ENCODE results near the gene ZNRF1. TPM values are rescaled to one million over a fixed set of nuclear protein-coding genes. Genes with fewer than 3 reads are reported as not detected.
"Not testable (repeated sequence)": the region's sequence is repeated elsewhere in the genome, so short reads cannot be mapped to it uniquely, and the experiment has no call there.

The ZNRF1 gene
- total and polyA plus RNA-seq, 10 donors, result 1.4 to 13.4 (median 6.4) TPM

DNA sequence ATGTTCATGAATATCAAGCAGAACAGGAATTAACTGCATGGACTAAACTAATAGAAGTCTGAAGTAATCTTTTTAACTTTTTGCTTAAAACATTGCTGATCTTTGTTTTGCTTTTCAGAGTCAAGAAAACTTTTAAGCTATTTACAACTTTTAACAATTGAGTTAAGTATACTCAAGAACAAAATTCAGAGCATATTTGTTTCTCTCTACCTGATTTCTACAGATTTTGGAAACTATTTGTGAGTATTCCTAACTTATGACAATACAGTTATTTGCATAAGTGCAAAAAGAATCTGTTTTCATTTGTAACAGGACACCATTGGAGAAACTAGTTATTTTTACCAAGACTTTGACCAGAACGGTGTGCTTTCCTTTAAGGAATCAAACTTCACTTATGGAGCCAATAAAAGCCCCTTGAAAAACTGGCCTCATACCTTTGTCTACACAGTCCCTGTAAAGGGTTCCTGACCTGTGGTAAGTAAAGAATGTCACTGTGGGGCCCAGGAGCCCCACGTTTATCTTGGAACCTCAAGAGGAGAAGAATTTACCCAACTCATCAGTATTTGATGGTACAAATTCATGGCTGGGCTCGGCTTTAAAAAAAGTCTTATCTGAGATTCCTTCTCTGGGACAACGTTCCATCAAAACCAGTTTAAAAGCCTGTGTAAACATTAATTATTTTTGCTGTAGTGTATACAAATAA is 129.0 kb downstream of the ZNRF1 start:
- WGBS, 5 donors, result 78 to 91% (median 84%) methylated on average over 4 of the region's 4 CpGs
- intact Hi-C loops (cut with DNase I; ENCODE audit: low total_unique reads), result no loop called here
- no peaks in the 10 kb centered on the region for H3K4me1 ChIP-seq
- no peak overlapping the region for H3K4me3 ChIP-seq
- no peak for DNase-seq
- TF ChIP-seq POLR2AphosphoS5 (IDR thresholded peaks at IDR 0.05), result no peak
- TF ChIP-seq, protein P1, sequence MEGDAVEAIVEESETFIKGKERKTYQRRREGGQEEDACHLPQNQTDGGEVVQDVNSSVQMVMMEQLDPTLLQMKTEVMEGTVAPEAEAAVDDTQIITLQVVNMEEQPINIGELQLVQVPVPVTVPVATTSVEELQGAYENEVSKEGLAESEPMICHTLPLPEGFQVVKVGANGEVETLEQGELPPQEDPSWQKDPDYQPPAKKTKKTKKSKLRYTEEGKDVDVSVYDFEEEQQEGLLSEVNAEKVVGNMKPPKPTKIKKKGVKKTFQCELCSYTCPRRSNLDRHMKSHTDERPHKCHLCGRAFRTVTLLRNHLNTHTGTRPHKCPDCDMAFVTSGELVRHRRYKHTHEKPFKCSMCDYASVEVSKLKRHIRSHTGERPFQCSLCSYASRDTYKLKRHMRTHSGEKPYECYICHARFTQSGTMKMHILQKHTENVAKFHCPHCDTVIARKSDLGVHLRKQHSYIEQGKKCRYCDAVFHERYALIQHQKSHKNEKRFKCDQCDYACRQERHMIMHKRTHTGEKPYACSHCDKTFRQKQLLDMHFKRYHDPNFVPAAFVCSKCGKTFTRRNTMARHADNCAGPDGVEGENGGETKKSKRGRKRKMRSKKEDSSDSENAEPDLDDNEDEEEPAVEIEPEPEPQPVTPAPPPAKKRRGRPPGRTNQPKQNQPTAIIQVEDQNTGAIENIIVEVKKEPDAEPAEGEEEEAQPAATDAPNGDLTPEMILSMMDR (IDR thresholded peaks at IDR 0.05 in 8 of 11, conservative IDR thresholded peaks at IDR 0.05 in 3 of 11), result no peak
- TF ChIP-seq POLR2A (IDR thresholded peaks at IDR 0.05), result no peak
- H3K36me3 ChIP-seq, result no peaks in the 10 kb centered on the region
- peaks cover 0 to 13% (median 0%) of the 10 kb centered on the region in 7 donors for H3K27me3 ChIP-seq (replicated peaks in 1 of 7)
- no peak overlapping the region for H3K27ac ChIP-seq
- peaks cover 0 to 30% (median 22%) of the 10 kb centered on the region in 8 donors for H3K9me3 ChIP-seq

DNA sequence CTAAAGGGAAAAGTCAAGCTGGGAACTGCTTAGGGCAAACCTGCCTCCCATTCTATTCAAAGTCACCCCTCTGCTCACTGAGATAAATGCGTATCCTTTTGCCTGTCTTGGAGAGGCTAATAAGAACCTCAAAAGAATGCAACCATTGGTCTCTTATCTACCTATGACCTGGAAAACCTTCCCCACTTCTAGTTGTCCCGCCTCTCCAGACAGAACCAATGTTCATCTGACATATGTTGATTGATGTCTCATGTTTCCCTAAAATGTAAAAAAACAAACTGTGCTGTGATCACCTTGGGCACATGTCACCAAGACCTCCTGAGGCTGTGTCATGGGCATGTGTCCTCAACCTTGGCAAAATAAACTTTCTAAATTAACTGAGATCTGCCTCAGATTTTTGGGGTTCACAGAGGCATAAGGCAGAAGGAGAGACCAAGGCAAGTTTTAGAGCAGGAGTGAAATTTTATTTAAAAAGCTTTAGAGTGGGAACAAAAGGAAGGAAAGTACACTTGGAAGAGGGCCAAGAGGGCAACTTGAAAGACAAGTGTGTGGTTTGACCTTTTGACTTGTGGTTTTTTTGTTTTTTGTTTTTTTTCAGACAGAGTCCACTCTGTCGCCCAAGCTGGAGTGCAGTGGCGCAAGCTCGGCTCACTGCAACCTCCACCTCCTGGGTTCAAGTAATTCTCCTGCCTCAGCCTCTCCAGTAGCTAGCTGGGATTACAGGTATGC is 130.8 kb downstream of the ZNRF1 start:
- peaks cover 0 to 28% (median 19%) of the 10 kb centered on the region in 8 donors for H3K9me3 ChIP-seq
- DNase-seq; H3K4me3 ChIP-seq; H3K4me1 ChIP-seq; H3K36me3 ChIP-seq; H3K27ac ChIP-seq; intact Hi-C loops (cut with DNase I; ENCODE audit: low total_unique reads): not testable (repeated sequence)
- 39 to 51% (median 42%) methylated on average over 5 of the region's 5 CpGs for WGBS, 5 donors
- peaks cover 0 to 19% (median 0%) of the 10 kb centered on the region in 7 donors for H3K27me3 ChIP-seq (replicated peaks in 1 of 7)

DNA sequence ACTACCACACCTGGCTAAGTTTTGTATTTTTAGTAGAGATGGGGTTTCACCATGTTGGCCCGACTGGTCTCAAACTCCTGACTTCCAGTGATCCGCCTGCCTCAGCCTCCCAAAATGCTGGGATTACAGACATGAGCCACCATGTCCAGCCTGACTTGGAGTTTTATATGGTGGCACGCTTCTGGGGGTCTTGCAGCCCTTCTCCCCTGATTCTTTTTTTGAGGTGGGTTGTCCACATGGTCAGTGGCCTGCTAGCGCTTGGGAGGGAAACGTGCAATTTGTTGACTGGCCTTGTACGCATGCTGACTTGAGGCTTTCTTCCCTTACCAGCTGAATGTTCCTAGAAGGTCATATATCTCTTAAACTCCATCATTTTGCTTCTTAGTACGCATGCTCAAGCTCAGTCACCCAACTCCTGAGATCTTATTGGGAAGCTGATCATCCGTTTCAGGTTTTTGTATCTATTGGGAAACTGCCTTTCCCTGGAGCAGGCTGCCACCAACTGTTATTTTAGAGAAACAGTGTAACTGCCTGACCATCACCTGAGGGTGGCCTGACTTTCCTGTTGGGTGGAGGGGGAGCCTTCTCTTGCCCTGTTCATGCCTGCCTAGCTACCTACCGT is 131.4 kb downstream of the ZNRF1 start:
- WGBS, 5 donors, result 70 to 83% (median 73%) methylated on average over 9 of the region's 9 CpGs
- intact Hi-C loops (cut with DNase I; ENCODE audit: low total_unique reads), result no loop called here
- Histone ChIP-seq H3K4me3 (no peak overlapping the region), H3K4me1 (no peaks in the 10 kb centered on the region), H3K36me3 (no peaks in the 10 kb centered on the region), H3K27ac (no peak overlapping the region), H3K27me3 (replicated peaks in 1 of 7) (peaks cover 0 to 19% (median 0%) of the 10 kb centered on the region in 7 donors), H3K9me3 (peaks cover 0 to 28% (median 19%) of the 10 kb centered on the region in 8 donors)
- TF ChIP-seq, protein P1 (IDR thresholded peaks at IDR 0.05 in 8 of 11, conservative IDR thresholded peaks at IDR 0.05 in 3 of 11), result no peak
- TF ChIP-seq POLR2A (IDR thresholded peaks at IDR 0.05) (no peak), POLR2AphosphoS5 (IDR thresholded peaks at IDR 0.05) (no peak)
- DNase-seq, result no peak

DNA sequence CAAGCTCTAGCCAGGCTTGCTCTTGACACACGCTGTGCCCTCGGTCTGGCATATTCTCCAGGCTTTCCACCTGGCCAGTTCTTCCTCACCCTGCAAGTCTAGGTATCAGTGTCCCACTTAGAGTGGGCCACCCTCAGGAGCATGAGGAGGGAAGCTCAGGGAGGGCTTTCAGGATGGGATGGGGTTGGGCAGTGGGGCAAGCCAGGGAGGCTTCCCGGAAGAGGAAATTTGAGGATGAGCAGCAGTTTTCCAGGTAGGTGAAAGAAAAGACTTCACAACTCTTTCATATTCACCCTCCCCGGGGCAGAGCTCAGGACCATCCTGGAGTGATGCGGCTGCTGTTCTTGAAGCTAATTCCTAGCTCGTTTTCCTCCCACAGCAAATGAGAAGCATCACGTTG is 132.3 kb downstream of the ZNRF1 start:
- peaks cover 0 to 24% (median 0%) of the 10 kb centered on the region in 7 donors for H3K27me3 ChIP-seq (replicated peaks in 1 of 7)
- WGBS, 5 donors, result 69 to 84% (median 75%) methylated on average over 7 of the region's 7 CpGs
- intact Hi-C loops (cut with DNase I; ENCODE audit: low total_unique reads), result no loop called here
- H3K9me3 ChIP-seq, result peaks cover 0 to 28% (median 19%) of the 10 kb centered on the region in 8 donors
- DNase-seq, result no peak
- H3K36me3 ChIP-seq, result no peaks in the 10 kb centered on the region
- no peaks in the 10 kb centered on the region for H3K4me1 ChIP-seq
- H3K4me3 ChIP-seq, result no peak overlapping the region
- TF ChIP-seq, protein P1 (IDR thresholded peaks at IDR 0.05 in 8 of 11, conservative IDR thresholded peaks at IDR 0.05 in 3 of 11), result no peak
- no peak for TF ChIP-seq POLR2A (IDR thresholded peaks at IDR 0.05)
- no peak for TF ChIP-seq POLR2AphosphoS5 (IDR thresholded peaks at IDR 0.05)
- H3K27ac ChIP-seq, result no peak overlapping the region
